HPDE6-E6E7 (cell line): ENCODE results near the gene ESYT1.
"Not testable (repeated sequence)": the region's sequence is repeated elsewhere in the genome, so short reads cannot be mapped to it uniquely, and the experiment has no call there.

Source experiments
- DNase-seq: peaks from one replicate; pipeline ENCODE4 v3.0.0; 2011; ENCODE audit warnings: missing footprints; ENCODE audit errors: extremely low spot score

ESYT1 gene

DNA sequence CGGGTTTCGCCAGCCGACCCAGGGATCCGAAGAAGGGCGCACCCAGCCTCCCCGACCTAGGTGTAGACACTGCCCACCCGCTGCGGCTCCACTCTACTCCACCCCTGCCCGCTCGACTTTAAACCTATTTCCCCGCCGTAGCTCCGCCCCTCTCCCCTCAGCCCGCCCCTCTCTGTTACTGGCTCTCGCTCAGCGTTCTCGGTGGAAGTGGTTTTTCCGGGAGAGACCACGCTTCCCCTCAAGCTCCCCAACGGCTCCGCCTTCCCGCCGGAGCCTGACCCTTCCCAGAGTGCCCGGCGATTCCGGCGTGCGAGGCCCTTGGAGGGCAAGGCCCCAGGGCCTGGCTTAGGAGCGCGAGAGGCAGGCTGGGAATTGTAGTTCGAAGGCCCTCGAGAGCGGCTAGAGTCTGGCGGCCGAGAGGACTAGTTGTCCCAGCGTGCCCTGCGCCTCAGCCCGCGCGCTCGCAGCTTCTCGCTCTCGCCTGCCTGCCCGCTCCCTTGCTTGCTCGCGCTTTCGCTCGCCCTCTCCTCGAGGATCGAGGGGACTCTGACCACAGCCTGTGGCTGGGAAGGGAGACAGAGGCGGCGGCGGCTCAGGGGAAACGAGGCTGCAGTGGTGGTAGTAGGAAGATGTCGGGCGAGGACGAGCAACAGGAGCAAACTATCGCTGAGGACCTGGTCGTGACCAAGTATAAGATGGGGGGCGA is 23.8 kb upstream of the ESYT1 start, which contains the start of gene PA2G4:
Gene PA2G4 (plus strand): TSS at position 451 of the 706 bp plus-strand sequence. CDS start 179 bp downstream, at position 630.
- DNase-seq: peak; percentile 98

DNA sequence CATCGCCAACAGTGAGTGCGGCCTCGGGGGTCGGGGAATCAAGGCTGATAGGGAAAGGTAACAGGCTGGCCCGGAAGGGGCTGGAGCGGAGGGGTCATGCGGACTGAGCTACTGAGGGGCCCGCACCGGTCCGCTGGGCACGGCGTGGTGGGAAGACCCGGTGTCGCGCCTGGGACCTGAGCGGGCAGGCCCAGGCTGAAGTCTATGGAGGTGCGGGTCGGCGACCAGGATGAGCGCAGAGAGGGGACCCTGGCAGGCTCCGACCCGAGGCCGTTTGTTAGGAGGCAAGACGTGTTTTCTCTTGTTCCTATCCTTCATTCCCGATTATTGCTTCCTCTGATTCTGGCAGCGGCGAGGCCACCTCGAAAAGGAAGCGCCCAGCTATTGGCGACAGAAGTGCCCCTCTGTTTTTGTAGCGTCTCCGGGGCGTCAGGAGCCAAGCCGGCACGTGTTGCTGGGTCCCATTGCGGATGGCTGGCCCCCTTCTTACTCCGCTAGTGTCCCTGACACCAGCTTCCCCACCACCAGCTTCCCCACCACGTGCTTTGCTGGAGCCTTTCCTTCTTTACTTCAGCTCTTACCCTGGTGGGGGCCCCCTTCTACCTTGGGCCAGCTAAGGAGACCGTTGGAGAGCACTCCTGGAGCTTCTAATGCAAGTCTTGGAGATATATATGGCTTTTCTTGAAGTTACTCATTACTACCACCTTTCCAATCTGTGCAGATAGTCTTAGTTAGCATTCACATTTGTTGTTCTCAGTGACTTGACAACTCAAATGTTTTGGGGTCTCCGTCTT is 23.1 kb upstream of the ESYT1 start:
- no peak for DNase-seq

DNA sequence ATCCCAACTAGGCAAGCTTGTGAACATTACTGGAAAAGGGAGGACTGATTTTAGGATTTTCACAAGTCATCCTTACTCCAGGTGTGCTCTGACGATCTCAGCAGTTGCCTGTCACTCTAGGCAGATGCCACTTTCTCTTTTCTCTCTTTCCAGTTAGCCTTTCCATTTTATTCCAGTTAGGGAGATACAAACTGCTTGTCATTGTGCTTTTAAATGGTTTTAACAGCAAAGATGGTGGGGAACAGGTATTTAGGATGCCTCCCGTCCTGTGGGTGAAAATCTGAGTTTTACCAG is 22.5 kb upstream of the ESYT1 start:
- DNase-seq: no peak

DNA sequence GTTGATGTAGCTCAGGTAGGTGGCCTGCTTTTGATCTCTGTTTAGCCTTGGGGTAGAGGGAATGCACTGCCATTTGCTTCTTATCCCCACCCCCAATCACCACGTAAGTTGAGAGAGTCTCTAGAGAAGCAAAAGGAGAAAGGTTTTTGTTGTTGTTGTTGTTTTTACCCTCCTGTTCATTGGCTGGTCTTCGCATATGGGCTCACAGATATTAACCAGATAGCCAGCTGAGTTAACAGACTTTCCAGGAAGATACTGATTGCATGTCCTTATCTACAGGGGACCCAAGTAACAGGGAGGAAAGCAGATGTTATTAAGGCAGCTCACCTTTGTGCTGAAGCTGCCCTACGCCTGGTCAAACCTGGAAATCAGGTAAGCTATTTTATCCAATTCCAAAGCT is 20.8 kb upstream of the ESYT1 start:
- no peak for DNase-seq

DNA sequence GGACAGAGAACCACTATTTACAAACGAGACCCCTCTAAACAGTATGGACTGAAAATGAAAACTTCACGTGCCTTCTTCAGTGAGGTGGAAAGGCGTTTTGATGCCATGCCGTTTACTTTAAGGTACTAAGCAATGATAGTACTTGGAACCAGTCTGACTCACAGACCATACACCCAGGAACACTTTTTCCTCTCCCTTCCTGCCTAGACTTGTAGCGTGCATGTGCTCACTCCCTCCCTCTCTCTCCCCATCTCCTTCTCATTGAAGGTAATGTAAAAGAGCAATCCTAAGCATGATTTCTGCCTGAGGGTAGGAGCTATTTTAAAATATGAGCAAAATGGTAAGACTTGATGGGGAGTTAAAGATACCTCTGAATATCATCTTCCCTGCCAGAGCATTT is 17.5 kb upstream of the ESYT1 start:
- peak; percentile 73 for DNase-seq

DNA sequence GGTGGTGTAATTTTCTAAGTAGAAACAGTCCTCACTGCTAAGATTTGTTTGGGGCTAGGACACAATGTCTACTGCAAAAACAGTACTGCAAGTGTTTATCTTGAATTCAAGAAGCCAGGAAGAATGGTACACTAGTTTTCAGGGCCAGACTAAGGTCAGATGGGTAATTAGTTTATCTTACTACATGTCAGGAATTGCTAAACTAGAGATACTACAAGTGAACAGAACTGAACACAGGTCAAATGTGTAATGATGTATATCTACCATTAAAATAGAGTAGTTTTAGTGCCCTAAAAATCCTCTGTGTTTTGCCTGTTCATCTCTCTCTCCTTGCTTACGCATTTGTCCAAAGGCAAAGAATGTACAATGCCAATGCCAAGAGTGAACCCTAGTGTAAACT is 14.0 kb upstream of the ESYT1 start:
- DNase-seq: no peak

DNA sequence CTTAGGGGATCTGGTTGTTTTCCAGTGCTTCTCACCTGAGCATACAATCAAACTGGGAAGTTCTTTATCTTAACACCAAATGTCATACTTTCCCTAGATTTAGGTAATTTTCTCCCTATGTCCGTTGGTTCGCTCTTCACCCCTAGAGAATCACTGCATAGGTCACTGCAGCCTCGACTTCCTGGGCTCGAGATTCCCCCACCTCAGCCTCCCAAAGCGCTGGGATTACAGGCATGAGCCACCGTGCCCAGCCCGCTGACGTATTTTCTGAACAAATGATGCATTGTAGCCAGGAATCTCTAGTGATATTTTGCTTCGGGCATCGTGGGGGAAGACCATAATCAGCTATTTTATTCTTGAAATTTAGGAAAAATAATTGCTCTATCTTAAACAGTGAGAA is 12.7 kb upstream of the ESYT1 start:
- DNase-seq: no peak

DNA sequence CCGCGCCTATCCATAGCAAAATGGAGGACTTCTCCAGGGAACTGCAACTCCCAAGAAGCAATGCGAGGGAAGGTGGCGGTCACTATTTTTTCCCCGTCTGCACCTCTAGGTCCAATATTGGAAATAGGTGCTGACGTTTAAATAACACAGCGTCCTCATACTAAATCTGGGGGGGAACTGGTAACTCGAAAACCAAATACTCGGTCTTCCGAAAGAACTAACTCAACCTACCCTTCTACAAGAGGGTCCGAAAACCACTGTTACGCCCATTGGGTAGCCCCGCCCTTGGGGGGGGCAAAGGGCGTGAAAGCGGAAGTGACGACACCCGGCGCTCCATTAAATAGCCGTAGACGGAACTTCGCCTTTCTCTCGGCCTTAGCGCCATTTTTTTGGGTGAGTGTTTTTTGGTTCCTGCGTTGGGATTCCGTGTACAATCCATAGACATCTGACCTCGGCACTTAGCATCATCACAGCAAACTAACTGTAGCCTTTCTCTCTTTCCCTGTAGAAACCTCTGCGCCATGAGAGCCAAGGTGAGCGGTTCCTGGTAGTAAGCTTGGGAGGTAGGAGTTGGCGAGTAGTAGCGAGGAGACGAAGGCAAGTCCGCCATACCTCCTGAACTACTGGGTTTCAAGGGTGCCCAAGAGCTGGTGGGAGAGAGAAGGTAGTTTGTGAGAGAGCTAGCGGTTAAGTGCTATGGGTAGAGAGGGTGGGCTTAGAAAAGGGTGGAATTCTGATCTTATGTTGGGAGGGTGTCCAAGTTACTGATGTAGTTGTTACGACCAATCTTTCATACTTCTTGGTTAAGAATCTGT is 11.6 kb upstream of the ESYT1 start, which contains the start of gene RPL41:
Gene RPL41 (plus strand): TSS at position 367 of the 815 bp plus-strand sequence.
- DNase-seq: peak; percentile 63

DNA sequence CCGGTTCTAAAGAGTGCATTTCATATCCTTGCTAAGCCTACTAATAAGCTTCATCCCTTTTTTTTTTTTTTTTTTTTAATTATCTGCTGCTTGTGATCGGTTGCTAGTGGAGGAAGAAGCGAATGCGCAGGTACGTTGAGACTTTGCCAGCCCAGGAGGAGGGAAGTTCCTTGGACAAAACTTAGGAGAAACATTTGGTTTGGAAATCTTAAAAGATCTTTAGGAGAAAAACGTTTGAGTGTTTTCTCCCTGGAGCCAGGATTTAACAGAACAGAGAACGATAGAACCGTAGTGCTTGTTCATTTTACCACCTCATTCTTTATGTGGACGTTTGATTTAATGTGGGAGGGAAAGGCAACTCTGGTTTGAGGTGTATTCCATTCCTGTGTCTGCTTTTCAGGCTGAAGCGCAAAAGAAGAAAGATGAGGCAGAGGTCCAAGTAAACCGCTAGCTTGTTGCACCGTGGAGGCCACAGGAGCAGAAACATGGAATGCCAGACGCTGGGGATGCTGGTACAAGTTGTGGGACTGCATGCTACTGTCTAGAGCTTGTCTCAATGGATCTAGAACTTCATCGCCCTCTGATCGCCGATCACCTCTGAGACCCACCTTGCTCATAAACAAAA is 10.9 kb upstream of the ESYT1 start:
- not testable (repeated sequence) for DNase-seq

DNA sequence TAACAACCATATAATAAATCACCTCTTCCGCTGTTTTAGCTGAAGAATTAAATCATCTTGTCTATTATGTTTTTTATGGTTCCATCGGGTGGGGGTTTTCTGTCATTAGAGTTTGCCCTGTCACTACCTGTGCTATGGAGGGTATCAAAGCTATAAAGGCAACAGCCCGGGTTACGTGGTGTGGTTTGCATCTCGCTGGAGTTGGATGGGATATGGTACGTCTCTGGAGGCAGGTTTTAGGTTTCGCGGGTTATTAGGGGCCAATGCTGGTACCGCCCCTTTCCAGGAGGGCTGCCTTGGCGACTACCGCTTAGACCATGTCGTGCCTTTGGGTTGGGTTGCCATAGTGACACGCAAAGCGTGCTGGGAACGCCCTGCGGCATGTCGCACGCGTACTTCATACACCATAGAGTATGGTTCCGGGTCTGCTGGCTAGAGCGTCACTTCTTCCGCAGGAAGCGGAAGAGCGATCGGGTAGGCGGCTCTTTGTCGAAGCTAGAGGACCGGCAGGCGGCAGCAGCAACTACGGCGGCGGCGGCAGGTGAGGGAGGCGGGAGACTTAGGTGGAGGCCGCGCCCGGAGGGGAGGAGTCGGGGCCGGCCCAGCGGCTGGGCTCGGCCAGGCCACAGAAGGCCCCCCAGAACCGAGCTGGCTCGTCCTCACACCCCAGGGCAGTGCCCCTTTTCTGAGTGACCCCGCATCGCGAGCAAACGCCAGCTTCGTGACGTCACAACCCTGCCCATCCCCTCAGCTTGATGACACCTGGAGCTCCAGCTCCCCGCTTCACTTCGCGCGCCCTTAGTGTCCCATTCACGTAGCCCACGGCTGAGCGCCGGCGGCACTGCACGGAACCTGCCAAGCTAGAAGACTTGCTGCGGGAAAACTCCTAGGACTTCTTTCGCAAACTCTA is 10.0 kb upstream of the ESYT1 start, which contains the start of gene ZC3H10:
Gene ZC3H10 (plus strand): TSS at position 489 of the 910 bp plus-strand sequence. CDS start 2,297 bp downstream, outside the sequence.
- peak; percentile 88 for DNase-seq

DNA sequence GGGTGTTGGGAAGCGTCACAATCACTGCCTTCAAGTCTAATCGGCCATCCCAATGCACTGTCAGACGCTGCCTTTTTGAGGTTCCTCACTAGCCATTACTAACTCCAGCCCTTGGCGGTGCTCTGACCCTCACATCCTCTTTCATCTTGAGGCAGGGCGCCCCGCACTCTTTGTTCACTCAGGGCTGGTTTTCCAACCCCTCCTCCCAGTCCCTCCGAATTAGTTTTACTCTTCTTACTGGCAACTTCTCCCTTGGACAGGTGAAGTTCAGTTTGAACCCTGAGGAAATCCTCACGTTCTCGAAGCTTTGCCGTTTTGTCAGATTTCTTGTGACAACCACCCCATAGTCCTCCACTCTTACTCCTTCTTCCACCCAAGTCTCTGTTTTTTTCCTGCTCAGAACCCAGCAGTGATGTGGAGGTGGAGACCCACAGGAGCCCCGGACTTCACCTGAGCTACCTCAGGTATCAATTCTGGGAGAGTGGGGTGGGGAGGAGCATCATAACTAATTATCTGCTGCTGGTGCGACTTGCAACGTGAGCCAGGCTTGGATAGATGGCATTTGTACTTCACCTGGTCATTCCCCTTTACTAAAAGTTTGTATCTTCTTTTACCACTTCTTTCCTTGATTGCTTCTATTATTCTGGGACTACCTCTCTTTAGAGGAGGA is 9.2 kb upstream of the ESYT1 start:
- no peak for DNase-seq

DNA sequence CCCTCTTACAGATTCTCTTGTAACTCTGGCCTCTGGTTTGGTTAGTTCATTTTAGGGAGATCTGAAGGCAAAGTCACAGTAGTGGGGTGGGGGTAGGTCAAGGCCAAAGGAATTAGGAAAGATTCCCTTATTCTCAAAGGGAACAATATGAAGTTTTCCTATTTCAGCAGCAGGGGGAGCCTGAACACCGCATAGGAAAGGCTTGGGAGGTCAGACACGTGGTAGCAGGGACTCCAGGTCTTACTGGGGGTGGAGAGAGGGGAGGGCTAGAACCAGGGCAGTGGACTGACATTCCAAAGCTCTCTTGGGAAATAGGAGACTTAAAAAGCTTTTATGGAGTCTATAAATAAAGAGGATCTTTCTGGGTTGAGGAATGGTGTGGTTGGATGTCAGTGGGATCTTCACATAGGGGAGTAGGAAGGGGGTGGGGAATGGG is 8.7 kb upstream of the ESYT1 start:
- peak; percentile 75 for DNase-seq

DNA sequence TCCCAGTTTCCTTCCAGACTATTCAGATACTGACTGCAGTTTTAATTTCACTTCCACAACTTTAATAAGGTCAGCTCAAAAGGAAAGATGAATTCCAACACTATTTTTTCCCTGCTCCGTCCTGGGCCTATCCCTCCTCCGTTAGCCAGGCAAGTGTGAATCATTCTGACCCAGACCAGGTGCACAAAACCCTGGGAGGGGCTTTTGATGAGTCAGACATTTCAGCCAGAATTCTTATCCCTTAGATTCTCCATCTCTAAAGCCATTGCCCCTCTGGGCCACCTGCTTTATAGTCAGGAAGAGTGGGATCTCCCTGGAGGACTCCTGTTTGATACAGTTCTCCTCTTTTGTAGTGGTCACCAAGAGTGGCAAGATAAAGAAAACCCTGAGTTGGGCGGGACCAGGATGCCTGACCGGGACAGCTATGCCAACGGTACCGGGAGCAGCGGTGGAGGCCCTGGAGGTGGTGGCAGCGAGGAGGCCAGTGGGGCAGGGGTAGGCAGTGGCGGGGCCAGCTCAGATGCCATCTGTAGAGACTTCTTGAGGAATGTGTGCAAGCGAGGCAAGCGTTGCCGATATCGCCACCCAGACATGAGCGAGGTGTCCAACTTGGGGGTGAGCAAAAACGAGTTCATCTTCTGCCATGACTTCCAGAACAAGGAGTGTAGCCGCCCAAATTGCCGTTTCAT is 7.8 kb upstream of the ESYT1 start:
- no peak for DNase-seq

DNA sequence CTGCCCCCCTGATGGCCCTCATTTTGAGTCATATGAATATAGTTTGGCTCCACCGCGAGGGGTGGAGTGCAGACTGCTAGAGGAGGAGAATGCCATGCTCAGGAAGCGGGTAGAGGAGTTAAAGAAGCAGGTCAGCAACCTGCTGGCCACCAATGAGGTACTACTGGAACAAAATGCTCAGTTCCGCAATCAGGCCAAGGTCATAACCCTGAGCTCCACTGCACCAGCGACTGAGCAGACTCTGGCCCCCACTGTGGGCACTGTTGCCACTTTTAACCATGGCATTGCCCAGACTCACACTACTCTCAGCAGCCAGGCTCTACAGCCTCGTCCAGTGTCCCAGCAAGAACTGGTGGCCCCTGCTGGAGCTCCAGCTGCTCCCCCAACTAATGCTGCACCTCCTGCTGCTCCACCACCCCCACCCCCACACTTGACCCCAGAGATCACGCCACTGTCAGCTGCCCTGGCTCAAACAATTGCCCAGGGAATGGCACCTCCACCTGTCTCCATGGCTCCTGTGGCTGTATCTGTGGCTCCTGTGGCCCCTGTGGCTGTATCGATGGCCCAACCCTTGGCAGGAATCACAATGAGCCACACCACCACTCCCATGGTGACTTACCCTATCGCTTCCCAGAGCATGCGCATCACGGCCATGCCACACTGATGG is 6.7 kb upstream of the ESYT1 start:
- DNase-seq: no peak

DNA sequence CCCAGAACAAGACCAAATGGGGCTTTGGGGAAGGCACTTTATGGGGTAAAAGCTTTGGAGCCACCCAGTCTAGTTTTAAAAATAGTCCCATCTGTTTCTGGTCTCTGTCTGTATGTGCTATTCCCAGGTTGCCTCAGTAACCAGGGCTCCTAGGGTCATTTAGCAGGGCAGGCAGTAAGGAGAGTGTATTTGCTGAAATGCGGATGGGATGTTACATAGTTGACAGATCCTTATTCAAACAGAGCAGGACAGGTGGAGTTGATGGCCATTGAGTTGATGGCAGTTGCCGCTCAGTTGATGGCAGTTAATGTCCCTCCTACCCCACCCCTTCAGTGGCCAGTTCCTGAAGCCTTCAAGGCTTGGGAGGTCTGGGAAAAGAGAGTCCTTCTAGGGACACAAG is 5.4 kb upstream of the ESYT1 start:
- no peak for DNase-seq

DNA sequence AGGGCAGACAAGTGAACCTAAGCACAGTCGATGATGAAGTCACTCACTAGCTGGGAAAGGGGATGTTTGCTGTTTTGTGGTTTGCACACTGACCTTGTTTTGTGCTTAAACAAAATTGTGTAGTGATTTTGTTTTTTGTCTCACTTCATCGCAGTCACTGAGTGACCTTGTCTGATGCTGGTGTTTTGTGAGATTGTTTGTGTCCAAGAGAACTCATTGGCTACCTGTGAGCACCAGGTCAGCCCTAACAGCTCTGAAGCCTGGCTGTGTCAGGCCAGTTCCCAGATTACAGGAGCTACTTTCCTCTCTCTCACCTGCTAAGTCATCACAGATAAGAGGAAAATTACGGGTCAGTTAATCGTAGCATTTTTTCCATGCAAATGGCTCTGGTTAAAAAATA is 3.9 kb upstream of the ESYT1 start:
- no peak for DNase-seq

DNA sequence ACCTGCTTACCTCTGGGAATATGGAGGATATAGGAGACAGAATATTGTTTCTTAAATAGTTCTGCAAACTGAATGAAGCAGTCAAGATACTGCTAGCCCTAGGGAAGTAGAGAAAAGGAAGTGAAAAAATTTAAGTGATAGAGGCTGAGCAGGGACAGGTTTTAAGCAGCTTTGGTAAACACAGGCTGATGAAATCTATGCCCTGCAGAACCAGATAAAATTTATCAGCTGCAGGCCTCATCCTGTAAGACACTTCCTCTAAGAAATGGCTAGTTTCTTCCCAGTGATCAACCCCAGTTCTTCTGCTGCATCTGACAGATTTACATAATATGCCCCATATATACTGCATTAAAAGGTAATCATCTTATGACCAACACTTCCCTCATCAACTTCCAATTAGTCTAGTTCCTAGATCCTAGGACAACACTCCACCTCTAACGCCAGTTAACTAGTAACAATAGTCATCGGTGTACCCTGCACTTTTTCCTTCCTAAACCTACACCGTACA is 1.3 kb upstream of the ESYT1 start:
- DNase-seq: no peak

DNA sequence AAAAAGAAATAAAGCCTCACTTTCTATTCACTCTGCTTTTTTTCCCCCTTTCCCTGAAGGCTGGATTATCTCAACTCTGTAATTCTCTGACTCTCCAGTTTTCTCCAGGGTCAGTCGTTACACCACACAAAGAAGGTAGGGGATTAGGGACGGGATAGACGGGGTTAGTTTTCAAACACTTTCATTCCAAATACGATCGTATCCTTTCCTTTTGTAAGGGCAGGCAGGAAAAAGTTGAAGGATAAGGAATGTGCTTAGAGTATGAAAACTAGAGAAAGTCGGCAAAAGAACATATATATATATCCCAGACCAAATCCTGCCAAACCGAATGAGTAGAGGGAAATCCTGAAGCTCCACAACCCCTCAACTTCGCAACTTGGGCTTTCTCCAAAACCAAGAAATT is 581 bp upstream of the ESYT1 start:
- no peak for DNase-seq
